ENCODE results near the gene ACOT7.

The ACOT7 gene

GRCh38 chr1:6360517-6361070 lies 33.0 kb downstream of the ACOT7 start:
- no peaks in the 10 kb centered on the region for H3F3A ChIP-seq (ENCODE audit: insufficient read depth)
- H3K9me2 ChIP-seq (replicated peaks; ENCODE audit: insufficient read depth, low read length), result no peaks in the 10 kb centered on the region
- H3K4me3 ChIP-seq (ENCODE audit: insufficient read depth, low read length, poor library complexity, severe bottlenecking), result no peak overlapping the region
- H3K9ac ChIP-seq (ENCODE audit: low read length), result no peak overlapping the region
- no peaks in the 10 kb centered on the region for H3K27me3 ChIP-seq (ENCODE audit: low read length)
- no peak overlapping the region for H3K4me2 ChIP-seq (ENCODE audit: low read depth, low read length, poor library complexity, severe bottlenecking)
- no peaks in the 10 kb centered on the region for H3K36me3 ChIP-seq (ENCODE audit: low read length)
- H3K9me3 ChIP-seq (ENCODE audit: insufficient read depth, low read length), result no peaks in the 10 kb centered on the region
- H3K27ac ChIP-seq (ENCODE audit: low read depth, low read length), result no peak overlapping the region
- TF ChIP-seq CTCF (IDR thresholded peaks at IDR 0.05; ENCODE audit: insufficient read depth, low read length, poor library complexity, severe bottlenecking) (no peak), EZH2phosphoT487 (conservative IDR thresholded peaks at IDR 0.05; ENCODE audit: low read length) (no peak)
- no peak overlapping the region for H2AFZ ChIP-seq (ENCODE audit: low read depth, low read length, severe bottlenecking)
- H3K79me2 ChIP-seq (ENCODE audit: insufficient read depth, low read length), result no peaks in the 10 kb centered on the region
- no peaks in the 10 kb centered on the region for H4K20me1 ChIP-seq (ENCODE audit: low read depth, low read length)

GRCh38 chr1:6360117-6360496 lies 33.5 kb downstream of the ACOT7 start:
- Histone ChIP-seq H3K4me2 (ENCODE audit: low read depth, low read length, poor library complexity, severe bottlenecking) (no peak overlapping the region), H2AFZ (ENCODE audit: low read depth, low read length, severe bottlenecking) (no peak overlapping the region), H3K79me2 (ENCODE audit: insufficient read depth, low read length) (no peaks in the 10 kb centered on the region), H3K9me2 (replicated peaks; ENCODE audit: insufficient read depth, low read length) (no peaks in the 10 kb centered on the region), H3K9ac (ENCODE audit: low read length) (no peak overlapping the region), H3F3A (ENCODE audit: insufficient read depth) (no peaks in the 10 kb centered on the region), H3K27ac (ENCODE audit: low read depth, low read length) (no peak overlapping the region), H3K4me3 (ENCODE audit: insufficient read depth, low read length, poor library complexity, severe bottlenecking) (no peak overlapping the region), H3K36me3 (ENCODE audit: low read length) (no peaks in the 10 kb centered on the region), H3K27me3 (ENCODE audit: low read length) (no peaks in the 10 kb centered on the region), H4K20me1 (ENCODE audit: low read depth, low read length) (no peaks in the 10 kb centered on the region), H3K9me3 (ENCODE audit: insufficient read depth, low read length) (no peaks in the 10 kb centered on the region)
- TF ChIP-seq CTCF (IDR thresholded peaks at IDR 0.05; ENCODE audit: insufficient read depth, low read length, poor library complexity, severe bottlenecking) (no peak), EZH2phosphoT487 (conservative IDR thresholded peaks at IDR 0.05; ENCODE audit: low read length) (no peak)

- no peaks in the 10 kb centered on the region for H3K36me3 ChIP-seq (ENCODE audit: low read length)
- no peaks in the 10 kb centered on the region for H4K20me1 ChIP-seq (ENCODE audit: low read depth, low read length)
- no peak overlapping the region for H2AFZ ChIP-seq (ENCODE audit: low read depth, low read length, severe bottlenecking)
- H3K27ac ChIP-seq (ENCODE audit: low read depth, low read length), result no peak overlapping the region
- H3K79me2 ChIP-seq (ENCODE audit: insufficient read depth, low read length), result no peaks in the 10 kb centered on the region
- H3K4me3 ChIP-seq (ENCODE audit: insufficient read depth, low read length, poor library complexity, severe bottlenecking), result no peak overlapping the region
- H3F3A ChIP-seq (ENCODE audit: insufficient read depth), result no peaks in the 10 kb centered on the region
- H3K9ac ChIP-seq (ENCODE audit: low read length), result no peak overlapping the region
- H3K9me2 ChIP-seq (replicated peaks; ENCODE audit: insufficient read depth, low read length), result no peaks in the 10 kb centered on the region
- H3K27me3 ChIP-seq (ENCODE audit: low read length), result no peaks in the 10 kb centered on the region
- no peaks in the 10 kb centered on the region for H3K9me3 ChIP-seq (ENCODE audit: insufficient read depth, low read length)
- H3K4me2 ChIP-seq (ENCODE audit: low read depth, low read length, poor library complexity, severe bottlenecking), result no peak overlapping the region
- no peak for TF ChIP-seq CTCF (IDR thresholded peaks at IDR 0.05; ENCODE audit: insufficient read depth, low read length, poor library complexity, severe bottlenecking)
- no peak for TF ChIP-seq EZH2phosphoT487 (conservative IDR thresholded peaks at IDR 0.05; ENCODE audit: low read length)
Measured at GRCh38 chr1:6359216-6360116, 34.1 kb downstream of the ACOT7 start.

All from SU-DHL-6 (cell line).